ENCODE results near the gene CNN2. TPM values are rescaled to one million over a fixed set of nuclear protein-coding genes. Genes with fewer than 3 reads are reported as not detected.
A peak's percentile ranks its signal among the peaks of the same experiment; 100 is the strongest.

CNN2 gene
- total RNA-seq, 1 experiment from 2014 or later = 194 TPM

DNA sequence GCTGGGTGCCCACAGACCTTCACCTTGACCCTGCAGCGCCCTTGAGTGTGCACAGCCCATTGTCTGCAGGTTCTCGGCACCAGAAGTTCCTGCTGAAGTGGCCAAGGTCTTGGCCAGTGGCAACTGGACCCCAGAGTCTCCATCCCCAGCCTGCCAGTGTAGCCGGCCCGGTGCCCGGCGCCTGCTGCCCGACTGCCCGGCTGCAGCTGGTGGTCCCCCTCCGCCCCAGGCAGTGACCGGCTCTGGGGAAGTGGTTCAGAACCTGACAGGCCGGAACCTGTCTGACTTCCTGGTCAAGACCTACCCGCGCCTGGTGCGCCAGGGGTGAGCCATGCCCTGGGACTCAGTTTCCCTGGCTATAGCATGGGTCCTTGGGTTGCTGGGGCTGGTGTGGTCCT, 28.6 kb downstream of the CNN2 start:
- H3K4me3 Mint-ChIP-seq (ENCODE audit: unreplicated experiment) = no peak overlapping the region
- Histone ChIP-seq H3K36me3 (ENCODE audit: control insufficient read depth, insufficient read depth, low read length) (no peaks in the 10 kb centered on the region), H3K4me3 (ENCODE audit: low read depth, low read length) (no peak overlapping the region), H3K9me3 (no peaks in the 10 kb centered on the region), H3K4me1 (no peaks in the 10 kb centered on the region), H3K27me3 (replicated peaks; ENCODE audit: control insufficient read depth, insufficient read depth, low read length) (no peaks in the 10 kb centered on the region)
- intact Hi-C loops (cut with micrococcal nuclease; ENCODE audit: unreplicated experiment) = no loop called here
- H3K9me3 Mint-ChIP-seq (ENCODE audit: unreplicated experiment) = no peaks in the 10 kb centered on the region
- no peaks in the 10 kb centered on the region for H3K27me3 Mint-ChIP-seq (ENCODE audit: insufficient read depth, unreplicated experiment)
- DNase-seq = no peak
- H3K4me1 Mint-ChIP-seq (ENCODE audit: low read depth, unreplicated experiment) = no peaks in the 10 kb centered on the region
- ChIA-PET CTCF (no interaction called here), POLR2A (no interaction called here)
- no TSS peak for BruUV-seq (replicated peaks)
- H3K27ac Mint-ChIP-seq (ENCODE audit: unreplicated experiment) = no peak overlapping the region
- peaks cover 12% of the 10 kb centered on the region for H3K36me3 Mint-ChIP-seq (ENCODE audit: insufficient read depth, unreplicated experiment)
- TF ChIP-seq, protein P1, sequence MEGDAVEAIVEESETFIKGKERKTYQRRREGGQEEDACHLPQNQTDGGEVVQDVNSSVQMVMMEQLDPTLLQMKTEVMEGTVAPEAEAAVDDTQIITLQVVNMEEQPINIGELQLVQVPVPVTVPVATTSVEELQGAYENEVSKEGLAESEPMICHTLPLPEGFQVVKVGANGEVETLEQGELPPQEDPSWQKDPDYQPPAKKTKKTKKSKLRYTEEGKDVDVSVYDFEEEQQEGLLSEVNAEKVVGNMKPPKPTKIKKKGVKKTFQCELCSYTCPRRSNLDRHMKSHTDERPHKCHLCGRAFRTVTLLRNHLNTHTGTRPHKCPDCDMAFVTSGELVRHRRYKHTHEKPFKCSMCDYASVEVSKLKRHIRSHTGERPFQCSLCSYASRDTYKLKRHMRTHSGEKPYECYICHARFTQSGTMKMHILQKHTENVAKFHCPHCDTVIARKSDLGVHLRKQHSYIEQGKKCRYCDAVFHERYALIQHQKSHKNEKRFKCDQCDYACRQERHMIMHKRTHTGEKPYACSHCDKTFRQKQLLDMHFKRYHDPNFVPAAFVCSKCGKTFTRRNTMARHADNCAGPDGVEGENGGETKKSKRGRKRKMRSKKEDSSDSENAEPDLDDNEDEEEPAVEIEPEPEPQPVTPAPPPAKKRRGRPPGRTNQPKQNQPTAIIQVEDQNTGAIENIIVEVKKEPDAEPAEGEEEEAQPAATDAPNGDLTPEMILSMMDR (IDR thresholded peaks at IDR 0.05; ENCODE audit: insufficient read depth in 1 of 2, low read depth in 1 of 2, low read length in 1 of 2, severe bottlenecking in 1 of 2, unreplicated experiment in 1 of 2) = no peak

DNA sequence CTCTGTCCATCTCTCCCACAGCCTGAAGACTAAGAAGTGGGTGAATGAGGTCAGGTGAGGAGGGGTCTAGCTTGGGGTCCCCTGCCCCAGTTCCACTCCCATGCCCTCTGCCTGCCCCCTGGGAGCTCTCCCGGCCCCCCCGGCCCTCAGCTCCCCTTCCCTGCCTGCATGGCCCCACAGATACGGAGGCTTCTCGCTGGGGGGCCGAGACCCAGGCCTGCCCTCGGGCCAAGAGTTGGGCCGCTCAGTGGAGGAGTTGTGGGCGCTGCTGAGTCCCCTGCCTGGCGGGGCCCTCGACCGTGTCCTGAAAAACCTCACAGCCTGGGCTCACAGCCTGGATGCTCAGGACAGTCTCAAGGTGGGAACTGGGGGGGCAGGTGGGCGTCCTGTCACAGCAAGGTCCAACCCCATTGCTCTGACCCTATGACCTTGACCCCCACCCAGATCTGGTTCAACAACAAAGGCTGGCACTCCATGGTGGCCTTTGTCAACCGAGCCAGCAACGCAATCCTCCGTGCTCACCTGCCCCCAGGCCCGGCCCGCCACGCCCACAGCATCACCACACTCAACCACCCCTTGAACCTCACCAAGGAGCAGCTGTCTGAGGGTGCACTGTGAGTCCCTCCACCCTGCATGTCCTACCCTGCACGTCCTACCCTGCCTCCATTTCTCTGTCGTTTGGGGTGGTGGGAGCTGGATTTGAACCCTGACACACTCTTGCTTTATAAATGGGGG, 29.6 kb downstream of the CNN2 start:
- H3K4me1 Mint-ChIP-seq (ENCODE audit: low read depth, unreplicated experiment) = no peaks in the 10 kb centered on the region
- Histone ChIP-seq H3K9me3 (no peaks in the 10 kb centered on the region), H3K4me3 (ENCODE audit: low read depth, low read length) (no peak overlapping the region), H3K36me3 (ENCODE audit: control insufficient read depth, insufficient read depth, low read length) (no peaks in the 10 kb centered on the region), H3K27me3 (replicated peaks; ENCODE audit: control insufficient read depth, insufficient read depth, low read length) (no peaks in the 10 kb centered on the region), H3K4me1 (no peaks in the 10 kb centered on the region)
- no peak for DNase-seq
- H3K36me3 Mint-ChIP-seq (ENCODE audit: insufficient read depth, unreplicated experiment) = peaks cover 12% of the 10 kb centered on the region
- TF ChIP-seq, protein P1 (IDR thresholded peaks at IDR 0.05; ENCODE audit: insufficient read depth in 1 of 2, low read depth in 1 of 2, low read length in 1 of 2, severe bottlenecking in 1 of 2, unreplicated experiment in 1 of 2) = no peak
- H3K9me3 Mint-ChIP-seq (ENCODE audit: unreplicated experiment) = no peaks in the 10 kb centered on the region
- ChIA-PET POLR2A (no interaction called here), CTCF (no interaction called here)
- no peak overlapping the region for H3K27ac Mint-ChIP-seq (ENCODE audit: unreplicated experiment)
- H3K27me3 Mint-ChIP-seq (ENCODE audit: insufficient read depth, unreplicated experiment) = no peaks in the 10 kb centered on the region
- no peak overlapping the region for H3K4me3 Mint-ChIP-seq (ENCODE audit: unreplicated experiment)
- no TSS peak for BruUV-seq (replicated peaks)
- intact Hi-C loops (cut with micrococcal nuclease; ENCODE audit: unreplicated experiment) = no loop called here

DNA sequence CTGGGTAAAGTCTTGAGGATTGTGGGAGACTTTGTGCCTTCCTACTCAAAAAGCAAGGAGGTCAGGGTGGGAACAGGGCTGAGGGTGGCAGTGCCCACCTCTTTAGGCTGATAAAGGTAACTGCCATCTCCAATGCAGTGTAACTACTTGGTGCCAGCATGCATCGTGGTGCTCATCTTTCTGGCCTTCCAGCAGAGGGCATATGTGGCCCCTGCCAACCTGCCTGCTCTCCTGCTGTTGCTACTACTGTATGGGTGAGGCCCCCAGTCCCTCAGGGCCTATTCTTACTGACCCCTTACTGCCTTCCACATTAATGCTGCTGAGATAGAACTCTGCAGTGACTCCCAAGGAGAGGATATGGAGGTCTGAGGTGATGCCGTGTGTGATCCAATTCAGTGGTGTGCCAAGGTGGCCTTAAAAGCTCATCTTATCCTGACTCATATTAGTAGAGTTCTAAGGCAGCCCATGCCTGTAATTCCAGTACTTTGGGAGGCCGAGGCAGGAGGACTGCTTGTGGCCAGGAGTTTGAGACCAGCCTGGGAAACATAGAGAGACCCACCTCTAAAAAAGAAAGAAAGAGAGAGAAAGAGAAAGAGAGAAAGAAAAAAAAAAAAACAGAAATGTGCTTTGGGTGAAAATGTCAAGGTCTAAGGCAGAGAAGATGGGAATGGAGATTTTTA, 30.9 kb downstream of the CNN2 start:
- no peaks in the 10 kb centered on the region for H3K27me3 Mint-ChIP-seq (ENCODE audit: insufficient read depth, unreplicated experiment)
- DNase-seq = no peak
- H3K9me3 ChIP-seq = no peaks in the 10 kb centered on the region
- no peaks in the 10 kb centered on the region for H3K4me1 ChIP-seq
- no peaks in the 10 kb centered on the region for H3K27me3 ChIP-seq (replicated peaks; ENCODE audit: control insufficient read depth, insufficient read depth, low read length)
- no peaks in the 10 kb centered on the region for H3K4me1 Mint-ChIP-seq (ENCODE audit: low read depth, unreplicated experiment)
- H3K4me3 Mint-ChIP-seq (ENCODE audit: unreplicated experiment) = no peak overlapping the region
- POLR2A ChIA-PET = no interaction called here
- no peaks in the 10 kb centered on the region for H3K36me3 ChIP-seq (ENCODE audit: control insufficient read depth, insufficient read depth, low read length)
- peaks cover 15% of the 10 kb centered on the region for H3K36me3 Mint-ChIP-seq (ENCODE audit: insufficient read depth, unreplicated experiment)
- CTCF ChIA-PET = interaction anchor here (0.5 kb wide), 1 partner anchor 119 kb away, joined by 3 read pairs; no protein-coding TSS in a partner anchor
- no peaks in the 10 kb centered on the region for H3K9me3 Mint-ChIP-seq (ENCODE audit: unreplicated experiment)
- H3K27ac Mint-ChIP-seq (ENCODE audit: unreplicated experiment) = no peak overlapping the region
- no peak overlapping the region for H3K4me3 ChIP-seq (ENCODE audit: low read depth, low read length)
- BruUV-seq (replicated peaks) = no TSS peak
- TF ChIP-seq, protein P1 (IDR thresholded peaks at IDR 0.05; ENCODE audit: insufficient read depth in 1 of 2, low read depth in 1 of 2, low read length in 1 of 2, severe bottlenecking in 1 of 2, unreplicated experiment in 1 of 2) = peak in 1 of 2 experiments; percentile 16
- intact Hi-C loops (cut with micrococcal nuclease; ENCODE audit: unreplicated experiment) = no loop called here
